Measurements from ENCODE around the gene TIAL1.

DNA sequence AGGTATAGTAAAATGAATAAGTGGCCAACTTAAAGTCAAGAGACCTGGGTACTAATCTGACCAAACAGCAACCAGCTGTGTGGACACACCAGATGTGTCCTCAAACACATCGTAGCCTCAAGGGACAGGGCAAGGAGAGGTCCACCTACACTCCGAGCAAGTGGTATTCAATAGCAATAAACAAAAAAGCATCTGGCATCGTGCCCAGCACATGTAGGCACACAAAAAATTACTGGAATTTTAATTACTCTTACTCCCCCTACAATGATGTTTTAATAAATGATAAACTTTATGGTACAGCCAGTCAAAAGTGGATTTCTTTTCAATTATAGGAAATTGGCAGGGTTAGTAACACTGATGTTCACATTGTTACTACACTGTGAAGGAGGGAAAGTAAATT, 50.8 kb downstream of the TIAL1 start:
- no peak for TF ChIP-seq POLR2AphosphoS5 (IDR thresholded peaks at IDR 0.05; ENCODE audit: low read depth)
- TF ChIP-seq JUNB (IDR thresholded peaks at IDR 0.05; ENCODE audit: unreplicated experiment) = no peak
- TF ChIP-seq, protein P1, sequence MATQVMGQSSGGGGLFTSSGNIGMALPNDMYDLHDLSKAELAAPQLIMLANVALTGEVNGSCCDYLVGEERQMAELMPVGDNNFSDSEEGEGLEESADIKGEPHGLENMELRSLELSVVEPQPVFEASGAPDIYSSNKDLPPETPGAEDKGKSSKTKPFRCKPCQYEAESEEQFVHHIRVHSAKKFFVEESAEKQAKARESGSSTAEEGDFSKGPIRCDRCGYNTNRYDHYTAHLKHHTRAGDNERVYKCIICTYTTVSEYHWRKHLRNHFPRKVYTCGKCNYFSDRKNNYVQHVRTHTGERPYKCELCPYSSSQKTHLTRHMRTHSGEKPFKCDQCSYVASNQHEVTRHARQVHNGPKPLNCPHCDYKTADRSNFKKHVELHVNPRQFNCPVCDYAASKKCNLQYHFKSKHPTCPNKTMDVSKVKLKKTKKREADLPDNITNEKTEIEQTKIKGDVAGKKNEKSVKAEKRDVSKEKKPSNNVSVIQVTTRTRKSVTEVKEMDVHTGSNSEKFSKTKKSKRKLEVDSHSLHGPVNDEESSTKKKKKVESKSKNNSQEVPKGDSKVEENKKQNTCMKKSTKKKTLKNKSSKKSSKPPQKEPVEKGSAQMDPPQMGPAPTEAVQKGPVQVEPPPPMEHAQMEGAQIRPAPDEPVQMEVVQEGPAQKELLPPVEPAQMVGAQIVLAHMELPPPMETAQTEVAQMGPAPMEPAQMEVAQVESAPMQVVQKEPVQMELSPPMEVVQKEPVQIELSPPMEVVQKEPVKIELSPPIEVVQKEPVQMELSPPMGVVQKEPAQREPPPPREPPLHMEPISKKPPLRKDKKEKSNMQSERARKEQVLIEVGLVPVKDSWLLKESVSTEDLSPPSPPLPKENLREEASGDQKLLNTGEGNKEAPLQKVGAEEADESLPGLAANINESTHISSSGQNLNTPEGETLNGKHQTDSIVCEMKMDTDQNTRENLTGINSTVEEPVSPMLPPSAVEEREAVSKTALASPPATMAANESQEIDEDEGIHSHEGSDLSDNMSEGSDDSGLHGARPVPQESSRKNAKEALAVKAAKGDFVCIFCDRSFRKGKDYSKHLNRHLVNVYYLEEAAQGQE (IDR thresholded peaks at IDR 0.05; ENCODE audit: unreplicated experiment) = no peak
